HG02571 (cell line): Measurements from ENCODE around the gene IRAK2.
A peak's percentile ranks its signal among the peaks of the same experiment; 100 is the strongest.

Experiments used
- ATAC-seq: cut with Tn5 transposase; IDR thresholded peaks from one replicate; pipeline ENCODE4 v1.9.1; 2021; ENCODE audit warnings: mild to moderate bottlenecking, moderate library complexity; ENCODE audit not compliant: unreplicated experiment

The IRAK2 gene

DNA sequence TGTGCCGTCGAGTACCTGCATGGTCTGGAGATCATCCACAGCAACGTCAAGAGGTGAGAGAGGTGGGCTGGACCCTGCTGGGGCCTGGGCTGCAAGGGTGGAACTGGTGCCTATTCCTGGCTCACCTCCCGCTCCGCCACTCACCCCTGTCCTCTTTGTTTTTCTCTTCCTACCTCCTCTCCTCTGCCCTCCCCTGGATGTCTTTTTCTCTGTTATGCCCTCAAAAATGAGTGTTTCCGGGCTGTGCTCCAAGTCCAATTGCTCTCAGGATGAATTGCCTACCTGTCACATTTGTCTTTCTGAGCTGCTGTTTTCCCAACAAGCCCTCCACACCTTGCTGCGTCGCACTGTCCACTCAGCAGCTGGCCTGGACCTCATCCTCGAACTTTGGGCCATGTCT is 55.0 kb downstream of the IRAK2 start:
- ATAC-seq = no peak

DNA sequence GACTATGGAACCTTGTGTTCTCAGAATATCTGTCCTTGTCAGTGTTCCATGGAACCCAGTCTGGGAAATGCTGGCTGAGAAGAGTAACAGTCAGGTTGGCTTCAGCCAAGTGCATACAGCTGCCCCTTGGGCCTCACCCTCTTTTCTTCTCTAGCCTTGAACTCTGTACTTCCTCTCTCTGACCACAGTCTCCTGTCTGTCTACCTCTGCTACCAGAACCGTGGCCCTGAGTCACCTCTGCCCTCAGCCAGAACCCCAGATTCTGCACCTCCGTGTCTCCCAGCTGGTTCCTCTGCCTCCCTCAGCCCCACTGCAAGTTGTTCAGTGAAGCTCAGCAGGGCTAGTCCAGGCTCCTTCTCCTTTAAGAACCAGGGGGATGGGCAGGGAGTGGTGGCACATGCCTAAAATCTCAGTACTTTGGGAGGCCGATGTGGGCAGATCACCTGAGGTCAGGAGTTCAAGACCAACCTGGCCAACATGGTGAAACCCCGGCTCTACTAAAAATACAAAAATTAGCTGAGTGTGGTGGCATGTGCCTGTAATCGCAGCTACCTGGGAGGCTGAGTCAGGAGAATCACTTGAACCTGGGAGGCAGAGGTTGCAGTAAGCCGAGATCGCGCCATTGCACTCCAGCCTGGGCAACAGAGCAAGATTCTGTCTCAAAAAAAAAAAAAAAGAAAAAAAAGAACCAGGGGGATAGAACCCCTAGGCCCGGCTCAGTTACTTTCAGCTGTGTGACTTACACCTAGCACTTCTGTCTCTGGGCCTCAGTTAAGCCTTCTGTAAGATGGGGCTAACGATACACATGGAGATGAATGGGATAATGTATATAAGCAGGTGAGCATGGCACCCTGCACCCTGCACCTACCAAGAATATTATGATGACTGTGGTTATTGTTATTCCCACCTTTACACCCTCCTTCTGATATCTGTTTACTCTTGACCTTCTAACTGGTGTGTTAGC is 59.2 kb downstream of the IRAK2 start:
- no peak for ATAC-seq

DNA sequence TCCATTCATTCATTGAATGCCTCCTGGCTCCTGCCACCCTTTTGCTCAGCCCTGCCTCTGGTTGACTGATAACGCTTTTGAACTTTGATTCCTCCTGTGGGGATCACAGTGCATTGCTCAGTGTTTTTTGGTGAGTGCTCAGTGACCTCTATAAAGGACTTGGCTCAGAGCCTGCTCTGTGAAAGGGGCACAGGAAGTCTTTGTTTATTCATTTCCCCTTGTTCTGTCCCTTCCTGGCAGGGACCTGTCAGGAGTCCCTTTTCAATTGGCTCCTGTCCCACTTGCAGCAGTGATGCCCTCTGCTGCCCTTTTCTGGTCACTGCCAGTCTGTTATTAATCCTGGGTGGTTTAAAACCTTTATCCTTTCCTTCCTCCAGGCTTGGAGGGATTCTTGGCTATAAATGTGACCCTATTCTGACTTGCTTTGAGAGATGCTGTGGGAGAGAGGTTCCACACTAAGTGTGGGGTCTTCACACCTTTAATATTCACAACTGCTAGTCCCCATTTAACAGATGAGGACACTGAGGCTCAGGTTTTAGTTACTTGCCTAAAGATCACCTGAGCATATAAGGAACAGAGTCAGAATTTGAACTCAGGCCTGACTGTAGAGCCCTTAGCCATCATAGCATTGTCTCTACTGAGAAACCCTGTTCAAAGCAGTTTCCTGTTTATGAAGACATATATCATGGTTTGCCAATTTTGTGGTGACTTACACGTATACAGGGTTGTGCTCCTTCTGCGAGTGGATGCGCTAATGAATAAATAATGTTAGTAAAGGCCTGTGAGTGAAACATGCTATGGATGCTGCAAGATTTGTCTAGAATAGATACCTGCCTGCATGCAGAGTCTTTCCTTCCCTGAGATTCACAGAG is 60.3 kb downstream of the IRAK2 start:
- ATAC-seq = no peak

DNA sequence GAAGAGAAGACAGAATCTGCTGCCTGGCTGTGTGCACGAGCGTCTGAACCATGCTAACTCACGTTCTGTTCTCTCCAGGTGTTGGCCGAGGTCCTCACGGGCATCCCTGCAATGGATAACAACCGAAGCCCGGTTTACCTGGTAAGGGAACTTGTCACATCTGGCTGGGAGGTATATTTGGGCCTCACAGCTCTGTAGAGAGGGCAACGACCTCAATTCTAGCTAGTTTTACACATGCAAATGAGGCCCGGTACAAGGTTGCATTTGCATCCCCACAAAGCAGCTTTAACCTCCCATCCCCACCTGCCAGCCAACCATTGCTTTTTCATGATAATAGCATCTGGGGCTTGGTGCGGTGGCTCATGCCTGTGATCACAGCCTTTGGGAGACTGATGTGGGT is 61.6 kb downstream of the IRAK2 start:
- ATAC-seq = no peak

DNA sequence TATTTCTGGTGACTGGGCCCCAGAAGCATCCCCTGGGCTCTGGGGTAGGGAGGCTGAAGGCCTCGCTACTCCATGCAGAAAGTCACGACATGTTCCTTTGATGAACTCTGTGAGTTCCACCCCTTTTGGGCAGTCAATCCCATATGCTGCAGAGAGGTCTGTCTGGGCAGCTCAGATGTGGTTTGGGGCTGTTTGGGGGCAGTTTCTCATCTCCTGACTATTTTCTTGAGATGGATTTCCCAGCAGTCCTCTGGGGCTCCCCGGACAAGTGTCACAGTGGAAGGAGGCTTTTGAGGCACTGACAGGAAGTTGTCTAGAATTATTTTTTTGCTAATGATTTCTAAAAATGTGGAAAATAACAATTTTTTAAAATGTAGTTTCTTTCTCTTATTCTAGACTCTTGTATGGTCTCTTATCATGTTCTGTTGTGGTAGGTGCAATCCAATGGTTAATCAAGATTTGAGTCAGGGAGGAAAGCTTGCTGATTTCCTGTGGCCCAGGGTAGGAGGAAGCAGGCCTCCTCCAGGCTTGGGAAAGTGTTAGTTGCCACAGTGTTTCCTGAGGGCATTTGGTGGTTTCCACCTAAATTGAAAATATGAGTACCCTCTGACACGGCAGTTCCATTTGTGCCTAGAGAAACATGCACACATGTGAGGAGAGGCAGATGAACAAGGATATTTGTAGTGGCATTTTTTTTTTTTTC is 63.7 kb downstream of the IRAK2 start:
- no peak for ATAC-seq

DNA sequence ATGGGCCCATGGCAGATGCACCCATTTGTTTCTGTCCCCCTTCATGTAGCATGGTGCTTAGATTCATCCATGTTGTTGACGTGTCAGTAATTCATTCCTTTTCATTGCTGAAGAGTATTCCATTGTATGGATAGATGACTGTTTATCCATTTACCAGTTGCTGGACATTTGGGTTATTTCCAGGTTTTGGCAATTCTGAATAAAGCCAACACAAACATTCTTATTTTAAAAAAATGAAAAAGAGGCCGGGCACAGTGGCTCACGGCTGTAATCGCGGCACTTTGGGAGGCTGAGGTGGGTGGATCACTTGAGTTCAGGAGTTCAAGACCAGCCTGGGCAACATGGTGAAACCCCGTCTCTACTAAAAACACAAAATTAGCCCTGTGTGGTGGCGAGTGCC is 64.9 kb downstream of the IRAK2 start:
- no peak for ATAC-seq

DNA sequence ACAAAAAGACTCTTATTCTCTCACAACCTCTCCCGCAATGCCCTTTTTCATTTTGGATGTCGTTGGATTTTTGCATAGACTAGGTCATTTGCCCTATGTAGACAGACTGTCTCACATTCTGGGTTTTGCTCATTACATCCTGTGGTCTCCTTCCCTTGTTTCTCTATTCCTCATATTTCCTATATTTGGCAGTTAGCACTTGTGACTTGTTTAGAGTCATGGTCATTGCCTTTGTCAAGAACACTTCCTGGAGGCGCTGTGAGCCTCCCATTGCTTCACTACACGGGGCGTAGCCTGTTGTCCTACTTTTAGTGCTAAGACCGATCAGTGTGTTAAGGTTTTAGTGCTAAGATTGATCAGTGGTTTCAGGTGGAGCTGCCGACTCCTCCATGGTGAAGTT is 67.4 kb downstream of the IRAK2 start:
- ATAC-seq = no peak

DNA sequence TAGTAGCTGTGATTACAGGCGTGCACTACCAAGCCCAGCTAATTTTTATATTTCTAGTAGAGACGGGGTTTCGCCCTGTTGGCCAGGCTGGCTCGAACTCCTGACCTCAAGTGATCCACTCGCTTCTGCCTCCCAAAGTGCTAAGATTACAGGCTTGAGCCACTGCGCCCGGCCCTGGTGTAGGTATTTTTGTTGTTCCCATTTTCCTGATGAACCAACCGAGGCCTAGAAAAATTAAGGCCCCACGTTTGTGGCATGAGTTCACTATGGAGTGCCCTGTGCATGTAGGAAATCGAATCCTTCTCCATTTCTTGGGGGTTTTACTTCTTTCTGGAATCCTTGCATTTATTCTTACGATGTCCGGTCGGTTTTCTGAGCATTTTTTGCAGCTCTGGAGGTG is 69.3 kb downstream of the IRAK2 start:
- no peak for ATAC-seq

DNA sequence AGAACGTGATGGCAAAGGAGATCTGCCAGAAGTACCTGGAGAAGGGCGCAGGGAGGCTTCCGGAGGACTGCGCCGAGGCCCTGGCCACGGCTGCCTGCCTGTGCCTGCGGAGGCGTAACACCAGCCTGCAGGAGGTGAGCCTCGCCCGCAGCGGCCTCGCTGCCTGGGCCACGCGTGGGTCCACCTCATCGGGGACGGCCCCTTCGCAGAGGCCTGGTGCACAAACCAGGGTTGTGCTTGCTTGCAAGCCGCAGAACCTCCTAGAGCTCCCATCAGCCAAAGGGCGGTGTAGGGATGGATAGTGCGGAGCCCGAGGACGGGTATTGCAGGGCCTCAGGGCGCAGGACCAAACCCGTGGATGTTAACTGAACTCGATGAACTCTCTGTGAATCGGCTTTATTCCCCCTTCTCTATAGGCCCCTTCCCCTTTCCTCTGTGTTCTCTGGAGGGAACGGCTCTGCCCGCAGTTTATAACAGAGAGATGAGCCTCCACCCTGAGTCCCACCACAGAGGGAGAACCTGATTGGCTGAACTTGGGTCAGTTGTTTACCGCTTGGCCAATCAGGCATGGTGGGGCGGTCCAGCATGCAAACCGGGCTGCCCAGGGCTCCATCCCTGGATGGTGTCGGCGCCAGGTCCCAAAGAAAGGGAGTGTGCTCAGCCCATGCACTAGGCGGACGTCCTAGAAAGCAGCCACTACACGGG is 70.0 kb downstream of the IRAK2 start:
- no peak for ATAC-seq

DNA sequence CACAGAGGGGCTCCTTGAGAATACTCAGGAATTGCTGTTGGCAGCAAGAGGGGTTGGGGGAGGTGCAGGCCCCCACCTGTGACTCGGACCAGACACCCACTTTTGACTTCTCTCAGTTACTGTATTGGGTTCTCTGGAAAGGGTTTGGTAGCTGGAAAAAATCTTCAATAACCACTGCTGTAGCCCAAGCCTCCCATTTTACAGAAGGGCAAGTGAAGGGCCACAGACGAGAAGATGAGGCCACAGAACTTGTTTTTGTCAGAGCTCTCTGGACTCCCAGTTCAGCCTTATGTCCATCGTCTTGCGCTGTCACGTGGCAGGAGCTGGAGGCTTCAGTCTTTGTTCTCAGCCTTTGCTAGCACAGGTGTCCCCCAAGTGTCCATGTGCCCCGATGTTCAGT is 70.8 kb downstream of the IRAK2 start:
- no peak for ATAC-seq

DNA sequence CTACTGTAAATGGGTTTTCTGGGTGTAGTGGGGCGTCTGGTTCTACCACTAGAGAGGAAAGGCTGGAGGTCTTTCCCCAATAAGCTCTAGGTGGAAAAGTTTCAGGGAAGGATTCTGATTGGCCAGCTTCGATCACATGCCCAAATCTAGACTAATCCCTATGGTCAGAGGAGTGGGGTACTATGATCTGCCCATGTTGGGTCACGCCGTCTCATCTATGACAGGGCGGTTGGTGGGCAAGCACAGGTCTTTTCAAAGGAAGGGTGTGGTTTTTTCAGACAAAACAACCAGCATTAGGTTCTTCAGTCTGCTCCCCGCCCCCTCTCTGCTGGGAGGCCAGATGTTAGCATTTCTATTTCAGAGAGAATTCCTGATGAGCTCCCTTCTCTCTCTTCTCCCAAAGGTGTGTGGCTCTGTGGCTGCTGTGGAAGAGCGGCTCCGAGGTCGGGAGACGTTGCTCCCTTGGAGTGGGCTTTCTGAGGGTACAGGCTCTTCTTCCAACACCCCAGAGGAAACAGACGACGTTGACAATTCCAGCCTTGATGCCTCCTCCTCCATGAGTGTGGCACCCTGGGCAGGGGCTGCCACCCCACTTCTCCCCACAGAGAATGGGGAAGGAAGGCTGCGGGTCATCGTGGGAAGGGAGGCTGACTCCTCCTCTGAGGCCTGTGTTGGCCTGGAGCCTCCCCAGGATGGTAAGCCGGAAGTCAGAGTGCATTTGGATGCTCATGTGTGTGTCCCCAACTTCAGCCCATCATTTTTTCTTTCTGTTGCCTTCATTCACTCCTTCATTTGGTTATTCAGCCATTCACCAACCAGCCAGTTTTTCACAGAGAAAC is 73.8 kb downstream of the IRAK2 start:
- no peak for ATAC-seq

DNA sequence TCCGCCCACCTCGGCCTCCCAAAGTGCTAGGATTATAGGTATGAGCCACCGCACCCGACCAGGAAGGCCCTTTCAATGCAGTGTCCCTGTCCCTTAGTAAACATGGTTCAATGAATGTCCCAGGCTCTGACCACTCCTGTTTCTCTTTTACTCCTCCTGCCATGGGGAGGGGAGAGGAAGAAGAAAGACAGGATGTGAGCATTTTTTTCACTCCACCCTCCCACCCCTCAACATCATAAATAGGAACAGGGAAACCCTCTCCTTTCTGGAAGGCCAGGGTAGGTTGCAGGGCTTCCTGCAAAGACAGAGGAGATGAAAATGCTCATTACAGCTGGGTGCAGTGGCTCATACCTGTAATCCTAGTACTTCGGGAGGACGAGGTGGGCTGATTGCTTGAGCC is 76.1 kb downstream of the IRAK2 start:
- ATAC-seq = no peak

DNA sequence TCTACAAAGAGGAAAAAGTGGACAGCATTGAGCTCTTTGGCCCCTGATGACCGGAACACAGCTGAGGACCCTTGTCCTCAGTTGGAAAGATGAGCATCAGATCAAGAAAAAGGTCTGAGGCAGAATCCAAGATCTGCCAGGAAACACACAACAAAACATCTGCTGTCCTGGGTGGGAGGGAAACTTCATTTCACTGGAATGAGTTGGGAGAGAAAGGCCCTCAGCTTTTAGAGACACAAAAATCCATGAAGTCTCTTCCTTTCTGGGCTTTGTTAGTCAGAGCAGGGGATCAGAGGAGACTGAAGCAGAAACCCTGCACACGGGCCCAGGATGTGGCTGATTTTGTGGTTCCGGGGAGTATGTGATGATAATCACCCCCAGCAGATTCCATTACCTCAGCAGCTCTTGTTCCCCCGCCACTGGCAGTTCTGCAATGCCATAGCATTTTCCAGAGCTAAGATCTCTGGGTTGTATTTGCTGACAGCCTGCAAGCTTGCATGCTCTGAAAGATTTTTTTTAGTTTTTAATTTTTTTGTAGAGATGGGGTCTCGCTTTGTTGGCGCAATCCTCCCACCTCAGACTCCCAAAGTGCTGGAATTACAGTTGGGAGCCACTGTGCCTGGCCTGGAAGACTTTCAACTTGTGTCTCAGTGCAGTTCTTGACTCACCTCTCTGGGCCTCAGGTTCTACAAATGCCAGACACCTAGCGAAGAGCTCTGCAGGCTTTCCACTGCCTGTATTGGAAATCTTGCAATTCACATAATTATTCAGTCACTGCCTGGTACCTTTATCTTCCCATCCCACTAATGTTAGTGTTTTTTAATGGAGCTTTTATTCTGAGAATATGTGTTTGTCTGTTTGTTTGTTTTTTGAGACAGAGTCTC is 77.7 kb downstream of the IRAK2 start:
- no peak for ATAC-seq

DNA sequence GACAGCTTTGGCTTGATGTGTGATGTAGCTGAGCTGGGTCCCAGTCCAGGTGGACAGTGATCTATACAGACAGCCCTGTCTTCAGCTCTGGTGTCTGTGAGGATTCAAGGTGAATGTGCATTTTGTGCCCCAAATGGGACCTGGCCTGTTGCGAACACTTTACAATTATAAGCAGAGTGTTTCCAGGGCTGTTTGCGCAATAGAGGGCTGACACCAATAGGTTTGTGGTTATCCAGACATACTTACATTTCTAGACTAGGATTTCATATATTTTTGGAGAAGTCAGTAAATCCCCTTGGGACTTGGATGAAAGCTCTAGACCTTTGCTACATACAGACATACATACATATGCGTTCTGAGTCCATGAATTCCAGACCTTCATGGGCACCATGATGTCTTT is 79.3 kb downstream of the IRAK2 start:
- ATAC-seq = no peak

DNA sequence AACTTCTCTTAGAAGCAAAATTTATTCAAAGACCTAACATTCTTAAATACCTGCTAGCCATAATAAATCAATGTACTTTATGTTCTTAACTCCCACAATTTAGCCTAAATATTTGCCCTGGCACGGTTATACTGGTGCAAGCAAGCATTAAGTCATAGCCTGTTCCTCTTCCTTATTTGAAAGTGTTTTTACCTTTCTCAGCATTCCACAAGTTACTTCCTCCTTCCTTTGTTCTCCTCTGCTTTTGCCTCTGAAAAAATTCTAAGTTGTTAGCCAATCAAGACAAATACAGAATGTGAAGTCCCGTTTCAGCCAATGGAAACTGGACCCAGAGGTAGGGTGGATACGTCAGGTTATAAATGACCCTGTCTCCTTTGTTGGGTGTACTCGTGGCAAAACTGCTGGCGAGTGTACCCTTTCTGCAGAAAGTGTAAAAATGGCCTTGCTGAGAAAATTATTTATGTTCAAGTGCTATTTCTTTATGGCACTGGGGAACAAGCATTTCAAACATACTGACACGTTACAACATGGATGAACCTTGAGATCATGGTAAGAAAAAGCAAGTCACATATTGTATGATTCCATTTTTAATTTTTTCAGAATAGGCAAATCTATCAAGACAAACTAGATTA is 80.5 kb downstream of the IRAK2 start:
- ATAC-seq = no peak

DNA sequence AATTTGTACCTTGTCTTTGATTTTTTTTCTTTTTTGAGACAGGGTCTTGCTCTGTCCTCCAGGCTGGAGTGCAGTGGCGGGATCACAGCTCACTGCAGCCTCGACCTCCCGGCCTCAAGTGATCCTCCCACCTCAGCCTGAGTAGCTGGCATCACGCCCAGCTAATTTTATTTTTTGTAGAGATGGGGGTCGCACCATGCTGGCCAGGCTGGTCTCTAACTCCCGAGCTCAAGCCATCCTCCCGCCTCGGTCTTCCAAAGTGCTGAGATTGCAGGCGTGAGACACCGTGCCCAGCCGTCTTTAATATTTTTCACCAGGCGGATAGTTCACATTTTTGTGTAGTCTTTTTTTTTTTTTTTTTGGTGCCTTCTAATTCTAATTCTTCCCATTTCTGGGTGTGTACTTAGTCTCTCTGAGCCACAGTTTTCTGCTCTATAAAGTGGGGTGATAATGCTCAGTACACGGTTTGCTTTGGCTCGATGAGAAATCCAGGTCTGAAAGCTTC is 83.0 kb downstream of the IRAK2 start:
- ATAC-seq = no peak

DNA sequence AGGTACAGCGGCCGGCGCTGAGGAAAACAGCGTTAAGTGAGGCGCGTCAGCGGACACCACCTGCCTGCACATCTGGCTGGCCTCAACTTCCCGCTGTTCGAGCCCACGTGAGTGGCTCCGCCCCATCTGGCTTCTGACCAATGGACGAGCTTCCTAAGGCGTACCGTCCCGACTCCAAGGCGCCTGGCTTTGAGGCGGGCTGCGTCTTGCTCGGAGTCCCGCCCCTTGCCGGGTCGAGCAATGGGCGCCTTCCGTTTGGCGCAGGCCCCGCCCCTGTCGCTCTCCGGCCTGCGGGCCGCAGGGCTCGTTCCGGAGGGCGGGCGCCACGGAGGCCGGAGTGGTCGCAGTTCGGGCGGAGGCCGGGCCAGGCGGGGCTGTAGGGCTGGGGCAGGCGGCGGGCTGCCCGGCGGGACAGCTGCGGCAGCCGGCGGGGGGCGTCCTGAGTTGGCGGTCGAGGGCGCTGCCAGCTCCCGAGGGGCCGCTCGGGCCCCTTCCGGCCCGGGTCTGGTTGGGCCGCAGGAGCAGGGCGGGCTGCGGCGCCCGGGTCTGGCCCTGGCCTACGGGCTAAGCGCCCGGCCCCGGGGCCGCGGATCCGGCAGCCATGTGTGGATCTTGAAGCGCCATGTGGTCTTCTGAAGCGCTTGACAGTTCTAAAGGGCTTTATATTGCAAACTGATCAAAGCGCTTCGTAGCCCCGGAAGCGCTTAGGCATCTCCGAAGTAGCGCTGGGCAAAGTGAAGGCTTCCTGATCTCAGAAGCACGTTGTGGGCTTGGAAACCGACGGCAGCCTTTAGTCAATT is 83.7 kb downstream of the IRAK2 start, which contains the start of gene TATDN2:
TSS of gene TATDN2 (plus strand) at position 276 of the 800 bp plus-strand sequence. CDS start 742 bp downstream, outside the sequence.
- peak; percentile 95 for ATAC-seq
